ENCODE data around the gene SOD1. TPM values are rescaled to one million over a fixed set of nuclear protein-coding genes. Genes with fewer than 3 reads are reported as not detected.

The SOD1 gene
- total RNA-seq, 2 experiments from 2014 or later, result 280 to 286 TPM

- intact Hi-C loops (cut with micrococcal nuclease), result no loop called here
- no peak overlapping the region for H3K27ac Mint-ChIP-seq
- no peaks in the 10 kb centered on the region for H3K9me3 Mint-ChIP-seq
- H3K27me3 Mint-ChIP-seq, result no peaks in the 10 kb centered on the region
- ChIA-PET POLR2A (no interaction called here), CTCF (interaction anchor here (0.7 kb wide), 1 partner anchor 521 kb away, joined by 3 read pairs; no protein-coding TSS in a partner anchor)
- H3K4me1 Mint-ChIP-seq (ENCODE audit: low read depth), result peaks cover 80% of the 10 kb centered on the region
- no peak for DNase-seq
- peaks cover 5% of the 10 kb centered on the region for H3K36me3 Mint-ChIP-seq
- no peak overlapping the region for H3K4me3 Mint-ChIP-seq
Observed at GRCh38 chr21:31716106-31716505, 56.6 kb downstream of the SOD1 start.

Other genes starting within 250 kb of the SOD1 start
- gene SCAF4, start 72.4 kb downstream of the SOD1 start, total RNA-seq, result 10 to 100 TPM; 38.0 to 39.4 TPM
- gene HUNK, start 213.3 kb downstream of the SOD1 start, total RNA-seq, result under 1 TPM; 0.10 to 0.17 TPM

All from activated CD4-positive, alpha-beta memory T cell treated with anti-CD3 and anti-CD28 coated beads for 36 hours (primary cell).